K562 (cell line): ENCODE measurements around the gene ZNF485. TPM values are rescaled to one million over a fixed set of nuclear protein-coding genes. Genes with fewer than 3 reads are reported as not detected.

Experiments used
- ADNP ChIP-seq: fragments of 200-800 bp; sonication (Bioruptor generic); IDR thresholded peaks from 2 replicates; pipeline ENCODE4 v1.6.1; 2016; ENCODE audit warnings: missing genetic modification characterization, missing compliant biosample characterization
- CHD7 ChIP-seq: fragments of 200-600 bp; sonication (generic); IDR thresholded peaks from one replicate; pipeline ENCODE4 v1.6.1; 2012; ENCODE audit warnings: mild to moderate bottlenecking, low read depth, low read length, inconsistent platforms
- ELF1 ChIP-seq: fragments of 200-800 bp; sonication (Bioruptor generic); IDR thresholded peaks from 2 replicates; pipeline ENCODE4 v1.6.1; 2016; ENCODE audit warnings: missing genetic modification characterization, missing compliant biosample characterization
- RFX1 ChIP-seq: fragments of 450-650 bp; IDR thresholded peaks from 2 replicates; pipeline ENCODE4 v1.6.1; 2016; ENCODE audit warnings: mild to moderate bottlenecking, moderate library complexity
- SMAD1 ChIP-seq: fragments of 150-350 bp; IDR thresholded peaks from 2 replicates; pipeline ENCODE4 v1.6.1; 2014; ENCODE audit warnings: low read length, low read depth; ENCODE audit not compliant: partially characterized antibody
- SUPT5H ChIP-seq: fragments of 450-650 bp; IDR thresholded peaks from 2 replicates; pipeline ENCODE4 v1.6.1; 2016
- TCF7 ChIP-seq: sonication (generic); IDR thresholded peaks from 2 replicates; pipeline ENCODE4 v1.6.1; 2016; ENCODE audit warnings: antibody characterized with exemption, borderline replicate concordance
- ZNF263 ChIP-seq: sonication (generic); formaldehyde crosslinking; IDR thresholded peaks from 2 replicates; pipeline ENCODE4 v1.8.0; 2022; ENCODE audit warnings: mild to moderate bottlenecking, missing genetic modification reagents, borderline replicate concordance
- ZNF696 ChIP-seq: fragments of 250-450 bp; sonication (Bioruptor Pico); conservative IDR thresholded peaks from 2 replicates; pipeline ENCODE4 v1.4.0; 2020; ENCODE audit warnings: mild to moderate bottlenecking, moderate library complexity
- ZNF75A ChIP-seq: fragments of 450-650 bp; formaldehyde crosslinking; IDR thresholded peaks from 2 replicates; pipeline ENCODE4 v1.4.0; 2020; ENCODE audit warnings: mild to moderate bottlenecking
- polyA plus RNA-seq, 8 experiments: library from polyadenylated mRNA; depleted of rRNA in 4 of 8; stranded (reverse) in 5 of 8; unstranded in 3 of 8; fragments of >200 nt; fragmentation: Nextera tagmentation in 2 of 8; fragmentation: Illumina TruSeq in 1 of 8; extraction: Ambion mirVana in 2 of 8; extraction: Trizol in 1 of 8; gene quantifications; 2 replicates each; pipeline versions ENCODE4 v1.2.1 to v1.2.3, GENCODE V29; 2011 to 2014; ENCODE audit warnings: inconsistent platforms in 1 of 8, missing spikeins in 1 of 8
- total RNA-seq, 7 experiments: library from RNA; depleted of rRNA in 6 of 7; stranded (reverse); fragments of >200 nt in 6 of 7; fragmentation: Illumina TruSeq in 2 of 7; extraction: Trizol in 2 of 7; gene quantifications; 2 replicates each; pipeline versions ENCODE4 v1.2.1 to v1.2.3, GENCODE V29; 2011 to 2021; ENCODE audit warnings: low replicate concordance in 1 of 7
- TF ChIP-seq, protein P1 (sequence below): fragments of 450-650 bp; IDR thresholded peaks from 2 replicates; pipeline ENCODE4 v1.7.1; 2018; ENCODE audit warnings: mild to moderate bottlenecking, low read depth; ENCODE audit not compliant: partially characterized antibody
- TF ChIP-seq, protein P2 (sequence below): sonication (generic); formaldehyde crosslinking; IDR thresholded peaks from 2 replicates; pipeline ENCODE4 v1.8.0; 2023; ENCODE audit warnings: mild to moderate bottlenecking, missing genetic modification reagents

Gene ZNF485
- total and polyA plus RNA-seq, 9 of the 15 experiments (the other 6 are each of a cell fraction or from before 2014, with no cell fraction given): 8.0 to 18.7 (median 11.9) TPM

DNA sequence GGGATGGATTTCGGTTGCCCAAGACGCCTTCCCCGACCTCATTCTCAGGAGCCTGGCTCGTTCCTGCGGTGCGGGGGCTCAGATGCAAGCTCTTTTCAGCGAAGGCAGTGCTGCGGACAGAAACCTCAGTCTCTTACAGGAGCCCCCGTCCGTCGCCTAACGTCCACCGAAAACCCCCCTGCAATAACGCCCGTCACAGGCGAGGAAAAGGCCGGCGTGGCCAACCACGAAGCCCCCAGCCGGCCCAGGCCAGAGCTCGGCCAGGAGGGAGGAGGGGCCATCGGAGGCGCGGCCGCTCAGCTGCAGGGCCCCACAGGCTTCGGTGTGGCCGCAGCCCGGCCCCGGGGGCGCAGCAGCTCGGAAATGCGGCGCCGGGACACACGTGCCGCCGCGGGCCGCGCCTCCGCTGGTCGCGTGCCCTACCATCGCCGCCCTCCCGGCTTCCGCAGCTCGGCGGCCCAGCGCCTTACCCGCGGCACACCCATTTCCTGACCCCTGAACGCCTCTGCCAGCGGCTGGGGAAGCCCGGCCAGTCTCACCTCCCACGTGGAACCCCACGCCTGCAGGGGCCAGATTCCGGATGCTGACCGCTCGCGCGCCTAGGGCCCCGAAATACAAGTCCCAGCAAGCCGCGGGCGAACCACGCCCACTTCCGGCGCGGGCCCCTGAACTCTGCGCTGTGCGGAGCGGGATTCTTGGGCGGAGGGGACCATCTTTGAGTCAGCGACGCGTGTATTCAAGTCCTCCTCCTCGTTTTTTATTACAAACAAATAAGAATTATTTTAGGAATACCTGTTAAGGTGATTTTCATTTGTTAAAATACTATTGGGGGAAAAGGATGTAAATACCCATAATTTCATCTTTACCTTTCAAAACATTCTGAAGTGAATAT lies 32.0 kb upstream of the ZNF485 start, which contains the start of gene ZNF239 (continued):
- TF ChIP-seq SMAD1: no peak
- TF ChIP-seq SUPT5H: peak; percentile 63
- no peak for TF ChIP-seq CHD7
- TF ChIP-seq ZNF75A (CRISPR knock-in tag): no peak
- no peak for TF ChIP-seq ZNF696 (CRISPR knock-in tag)
- TF ChIP-seq ELF1: peak; percentile 75
- TF ChIP-seq RFX1: no peak
- no peak for TF ChIP-seq ADNP
- TF ChIP-seq, protein P1, sequence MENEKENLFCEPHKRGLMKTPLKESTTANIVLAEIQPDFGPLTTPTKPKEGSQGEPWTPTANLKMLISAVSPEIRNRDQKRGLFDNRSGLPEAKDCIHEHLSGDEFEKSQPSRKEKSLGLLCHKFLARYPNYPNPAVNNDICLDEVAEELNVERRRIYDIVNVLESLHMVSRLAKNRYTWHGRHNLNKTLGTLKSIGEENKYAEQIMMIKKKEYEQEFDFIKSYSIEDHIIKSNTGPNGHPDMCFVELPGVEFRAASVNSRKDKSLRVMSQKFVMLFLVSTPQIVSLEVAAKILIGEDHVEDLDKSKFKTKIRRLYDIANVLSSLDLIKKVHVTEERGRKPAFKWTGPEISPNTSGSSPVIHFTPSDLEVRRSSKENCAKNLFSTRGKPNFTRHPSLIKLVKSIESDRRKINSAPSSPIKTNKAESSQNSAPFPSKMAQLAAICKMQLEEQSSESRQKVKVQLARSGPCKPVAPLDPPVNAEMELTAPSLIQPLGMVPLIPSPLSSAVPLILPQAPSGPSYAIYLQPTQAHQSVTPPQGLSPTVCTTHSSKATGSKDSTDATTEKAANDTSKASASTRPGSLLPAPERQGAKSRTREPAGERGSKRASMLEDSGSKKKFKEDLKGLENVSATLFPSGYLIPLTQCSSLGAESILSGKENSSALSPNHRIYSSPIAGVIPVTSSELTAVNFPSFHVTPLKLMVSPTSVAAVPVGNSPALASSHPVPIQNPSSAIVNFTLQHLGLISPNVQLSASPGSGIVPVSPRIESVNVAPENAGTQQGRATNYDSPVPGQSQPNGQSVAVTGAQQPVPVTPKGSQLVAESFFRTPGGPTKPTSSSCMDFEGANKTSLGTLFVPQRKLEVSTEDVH: peak; percentile 76
- TF ChIP-seq TCF7: 0 out of 2 replicates have a peak, but pooled peaks have one; percentile 51
- no peak for TF ChIP-seq ZNF263 (CRISPR knock-in tag)
- TF ChIP-seq, protein P2, sequence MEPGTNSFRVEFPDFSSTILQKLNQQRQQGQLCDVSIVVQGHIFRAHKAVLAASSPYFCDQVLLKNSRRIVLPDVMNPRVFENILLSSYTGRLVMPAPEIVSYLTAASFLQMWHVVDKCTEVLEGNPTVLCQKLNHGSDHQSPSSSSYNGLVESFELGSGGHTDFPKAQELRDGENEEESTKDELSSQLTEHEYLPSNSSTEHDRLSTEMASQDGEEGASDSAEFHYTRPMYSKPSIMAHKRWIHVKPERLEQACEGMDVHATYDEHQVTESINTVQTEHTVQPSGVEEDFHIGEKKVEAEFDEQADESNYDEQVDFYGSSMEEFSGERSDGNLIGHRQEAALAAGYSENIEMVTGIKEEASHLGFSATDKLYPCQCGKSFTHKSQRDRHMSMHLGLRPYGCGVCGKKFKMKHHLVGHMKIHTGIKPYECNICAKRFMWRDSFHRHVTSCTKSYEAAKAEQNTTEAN (CRISPR knock-in tag): peak; percentile 82; the same call in 1 of the 2 replicates
